GM12891 (cell line): ENCODE results near the gene CCNL2.

Experiments
- POLR2A ChIP-seq: IDR thresholded peaks from 2 replicates; pipeline ENCODE4 v1.6.1; 2011; ENCODE audit warnings: low read depth, low read length, control low read depth
- POLR2AphosphoS5 ChIP-seq: IDR thresholded peaks from 2 replicates; pipeline ENCODE4 v1.6.1; 2011; ENCODE audit warnings: low read depth, low read length, control low read depth
- POU2F2 ChIP-seq: IDR thresholded peaks from 2 replicates; pipeline ENCODE4 v1.6.1; 2011; ENCODE audit warnings: low read depth, mild to moderate bottlenecking, control low read depth, low read length, moderate library complexity
- TAF1 ChIP-seq: IDR thresholded peaks from 2 replicates; pipeline ENCODE4 v1.6.1; 2011; ENCODE audit warnings: low read depth, low read length, control low read depth

DNA sequence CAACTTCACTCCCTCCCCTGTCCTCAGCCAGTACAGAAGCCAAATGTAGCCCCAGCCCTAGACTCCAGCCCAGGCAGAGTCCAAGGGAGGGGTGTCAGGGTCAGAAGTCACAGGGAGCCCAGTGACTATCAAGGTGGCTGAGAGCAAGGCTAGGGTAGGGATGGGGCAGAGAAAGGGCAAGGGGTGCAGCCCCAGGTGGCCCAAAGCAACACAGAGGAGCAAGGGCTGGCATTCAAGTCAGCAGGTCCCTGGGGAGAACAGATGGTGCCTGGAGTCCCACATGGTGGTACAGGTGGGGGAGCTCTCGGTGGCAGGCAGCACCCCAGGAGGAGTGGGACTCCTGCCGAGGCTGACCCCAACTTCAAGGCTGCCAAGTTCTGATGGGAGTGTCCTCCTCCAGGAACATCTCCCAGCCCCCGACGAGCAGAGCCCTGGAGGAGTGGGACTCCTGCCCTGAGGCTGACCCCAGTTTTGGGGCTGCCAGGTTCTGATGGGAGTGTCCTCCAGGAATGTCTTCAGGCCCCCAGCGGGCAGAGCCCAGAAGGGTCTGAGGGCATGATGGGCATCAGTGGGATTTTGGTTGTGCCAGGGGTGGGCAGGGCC is 46.2 kb downstream of the CCNL2 start:
- TF ChIP-seq POLR2A = no peak
- TF ChIP-seq TAF1 = no peak
- no peak for TF ChIP-seq POU2F2
- TF ChIP-seq POLR2AphosphoS5 = no peak
